Keratinocyte (primary cell): ENCODE results near the gene ZC3H10.

ENCODE experiments used
- CTCF ChIP-seq, 3 experiments: IDR thresholded peaks in 1 of 3; conservative IDR thresholded peaks in 1 of 3; optimal IDR thresholded peaks in 1 of 3; 2 replicates in 2 of 3; 3 replicates in 1 of 3; pipeline versions ENCODE3 to v1.5.1; 2011; ENCODE audit warnings: low read length in 3 of 3, mild to moderate bottlenecking in 3 of 3, moderate library complexity in 2 of 3, control low read depth in 1 of 3, inconsistent platforms in 1 of 3; ENCODE audit not compliant: insufficient read depth in 2 of 3; ENCODE audit errors: extremely low read depth in 1 of 3
- EZH2 ChIP-seq: IDR thresholded peaks from one replicate; pipeline ENCODE4 v1.6.1; 2012; ENCODE audit warnings: inconsistent platforms, mild to moderate bottlenecking, low read length, moderate library complexity

DNA sequence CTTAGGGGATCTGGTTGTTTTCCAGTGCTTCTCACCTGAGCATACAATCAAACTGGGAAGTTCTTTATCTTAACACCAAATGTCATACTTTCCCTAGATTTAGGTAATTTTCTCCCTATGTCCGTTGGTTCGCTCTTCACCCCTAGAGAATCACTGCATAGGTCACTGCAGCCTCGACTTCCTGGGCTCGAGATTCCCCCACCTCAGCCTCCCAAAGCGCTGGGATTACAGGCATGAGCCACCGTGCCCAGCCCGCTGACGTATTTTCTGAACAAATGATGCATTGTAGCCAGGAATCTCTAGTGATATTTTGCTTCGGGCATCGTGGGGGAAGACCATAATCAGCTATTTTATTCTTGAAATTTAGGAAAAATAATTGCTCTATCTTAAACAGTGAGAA lies 2.7 kb upstream of the ZC3H10 start:
- no peak for TF ChIP-seq EZH2
- TF ChIP-seq CTCF (optimal IDR thresholded peaks at IDR 0.05 in 1 of 3, IDR thresholded peaks at IDR 0.05 in 1 of 3, conservative IDR thresholded peaks at IDR 0.05 in 1 of 3; ENCODE audit: extremely low read depth in 1 of 3, insufficient read depth in 2 of 3, low read length in 3 of 3): no peak
